Measurements from ENCODE around the gene ITPR2. TPM values are rescaled to one million over a fixed set of nuclear protein-coding genes. Genes with fewer than 3 reads are reported as not detected.

Gene ITPR2
- total and polyA plus RNA-seq, 4 donors, result 30.9 to 133 (median 73.2) TPM

DNA sequence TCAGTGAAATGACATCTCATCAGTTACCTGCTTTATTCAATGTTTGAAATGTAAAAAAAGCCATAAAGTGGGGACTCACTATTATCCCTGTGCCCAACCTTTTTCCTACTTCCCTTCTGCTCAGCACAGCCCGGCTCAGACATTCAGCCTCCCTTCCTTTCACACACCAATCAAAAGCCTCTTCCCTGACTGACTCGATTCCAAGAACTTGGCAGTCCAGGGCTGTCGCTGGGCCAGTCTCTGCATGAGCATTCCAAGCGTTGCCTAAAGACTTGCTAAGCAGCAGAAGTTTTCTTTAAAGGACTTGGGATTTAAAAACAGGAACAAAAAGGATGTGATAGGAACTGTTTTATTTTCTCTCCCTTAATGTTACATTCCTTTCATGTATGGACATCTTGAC is 22.7 kb downstream of the ITPR2 start:
- WGBS (ENCODE audit: insufficient coverage), result 14% methylated on average over 1 of the region's 4 CpGs
- no peaks in the 10 kb centered on the region for H3K36me3 ChIP-seq (ENCODE audit: control insufficient read depth, insufficient read depth, low read length)
- no peaks in the 10 kb centered on the region for H3K27me3 ChIP-seq (ENCODE audit: control insufficient read depth, insufficient read depth, low read length)
- peaks cover 13% of the 10 kb centered on the region for H3K4me1 ChIP-seq (ENCODE audit: control insufficient read depth, insufficient read depth, low read length)
- no peaks in the 10 kb centered on the region for H3K9me3 ChIP-seq (ENCODE audit: control insufficient read depth, insufficient read depth, low read length)
- DNase-seq (ENCODE audit: low read depth in 4 of 6, low spot score in 6 of 6), result peak in 5 of 6 donors; percentile 72 to 96 (median 79)
- H3K4me3 ChIP-seq (ENCODE audit: low read depth, low read length), result no peak overlapping the region
- H3K27ac ChIP-seq (ENCODE audit: low read depth, low read length), result peak overlapping the region; percentile 87

- H3K27me3 ChIP-seq (ENCODE audit: control insufficient read depth, insufficient read depth, low read length), result no peaks in the 10 kb centered on the region
- peak in 1 of 6 donors; percentile 26 for DNase-seq (ENCODE audit: low read depth in 4 of 6, low spot score in 6 of 6)
- H3K4me1 ChIP-seq (ENCODE audit: control insufficient read depth, insufficient read depth, low read length), result peaks cover 15% of the 10 kb centered on the region
- no peak overlapping the region for H3K4me3 ChIP-seq (ENCODE audit: low read depth, low read length)
- no peaks in the 10 kb centered on the region for H3K9me3 ChIP-seq (ENCODE audit: control insufficient read depth, insufficient read depth, low read length)
- peak overlapping the region; percentile 87 for H3K27ac ChIP-seq (ENCODE audit: low read depth, low read length)
- H3K36me3 ChIP-seq (ENCODE audit: control insufficient read depth, insufficient read depth, low read length), result no peaks in the 10 kb centered on the region
- no CpG with 5 or more reads among the region's 6 CpGs for WGBS (ENCODE audit: insufficient coverage)
Measured at GRCh38 chr12:26809611-26810285, 23.2 kb downstream of the ITPR2 start.

DNA sequence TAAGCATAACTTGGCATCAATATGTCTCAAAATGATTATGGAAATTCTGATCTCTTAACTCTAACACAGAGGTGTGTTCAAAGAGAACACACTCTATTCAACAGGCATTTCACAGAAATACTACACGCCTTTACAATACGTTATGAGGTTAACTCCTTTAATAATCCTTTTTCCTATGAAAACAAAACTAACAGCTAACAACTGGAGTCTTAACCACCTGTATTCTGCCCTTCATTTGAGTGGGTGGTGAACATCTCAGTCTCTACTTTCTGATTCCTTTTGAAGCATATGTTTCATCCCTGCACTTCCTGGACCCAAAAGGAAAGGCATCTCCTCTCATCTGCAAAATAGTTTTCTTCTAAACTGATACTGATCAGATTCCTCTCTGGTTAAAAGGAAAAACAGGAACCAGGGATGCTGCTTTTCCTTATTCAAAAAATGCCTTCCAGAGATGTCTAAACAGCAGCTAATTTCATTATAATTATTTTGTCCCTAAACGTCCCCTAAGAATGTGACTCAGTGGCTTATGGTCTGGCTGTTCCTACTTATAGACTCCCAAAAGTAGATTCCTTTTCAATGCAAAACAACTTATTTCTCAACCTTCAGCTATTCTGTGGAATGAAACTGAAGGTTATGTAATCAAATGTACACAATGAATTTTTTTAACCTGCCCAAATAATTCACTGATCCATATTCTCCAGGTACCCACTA is 24.1 kb downstream of the ITPR2 start:
- Histone ChIP-seq H3K27ac (ENCODE audit: low read depth, low read length) (peak overlapping the region; percentile 87), H3K9me3 (ENCODE audit: control insufficient read depth, insufficient read depth, low read length) (no peaks in the 10 kb centered on the region), H3K4me3 (ENCODE audit: low read depth, low read length) (no peak overlapping the region), H3K27me3 (ENCODE audit: control insufficient read depth, insufficient read depth, low read length) (no peaks in the 10 kb centered on the region), H3K4me1 (ENCODE audit: control insufficient read depth, insufficient read depth, low read length) (peaks cover 14% of the 10 kb centered on the region), H3K36me3 (ENCODE audit: control insufficient read depth, insufficient read depth, low read length) (no peaks in the 10 kb centered on the region)
- DNase-seq (ENCODE audit: low read depth in 4 of 6, low spot score in 6 of 6), result no peak
- WGBS (ENCODE audit: insufficient coverage), result no CpG with 5 or more reads among the region's 3 CpGs

- peaks cover 12% of the 10 kb centered on the region for H3K4me1 ChIP-seq (ENCODE audit: control insufficient read depth, insufficient read depth, low read length)
- no peak for DNase-seq (ENCODE audit: low read depth in 4 of 6, low spot score in 6 of 6)
- no peaks in the 10 kb centered on the region for H3K27me3 ChIP-seq (ENCODE audit: control insufficient read depth, insufficient read depth, low read length)
- no peak overlapping the region for H3K4me3 ChIP-seq (ENCODE audit: low read depth, low read length)
- H3K27ac ChIP-seq (ENCODE audit: low read depth, low read length), result no peak overlapping the region
- WGBS (ENCODE audit: insufficient coverage), result no CpG with 5 or more reads among the region's 1 CpG
- no peaks in the 10 kb centered on the region for H3K36me3 ChIP-seq (ENCODE audit: control insufficient read depth, insufficient read depth, low read length)
- H3K9me3 ChIP-seq (ENCODE audit: control insufficient read depth, insufficient read depth, low read length), result no peaks in the 10 kb centered on the region
Measured at GRCh38 chr12:26807292-26807691, 25.7 kb downstream of the ITPR2 start.

DNA sequence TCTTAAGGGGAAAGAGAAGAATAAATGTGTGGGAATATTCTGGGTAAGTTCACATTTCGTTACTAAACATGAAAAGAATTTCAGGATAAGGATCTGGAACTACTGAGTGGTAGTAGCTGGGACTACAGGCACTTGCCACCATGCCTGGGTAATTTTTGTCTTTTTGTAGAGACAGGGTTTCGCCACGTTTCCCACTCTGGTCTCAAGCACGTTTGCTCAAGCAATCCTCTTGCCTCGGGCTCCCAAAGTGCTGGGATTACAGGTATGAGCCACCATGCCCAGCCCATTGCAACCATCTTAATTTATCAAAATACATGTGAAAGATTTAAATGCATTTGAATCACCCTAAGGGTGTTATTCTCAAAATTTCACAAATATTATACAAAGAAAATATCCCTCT is 26.4 kb downstream of the ITPR2 start:
- no peak for DNase-seq (ENCODE audit: low read depth in 4 of 6, low spot score in 6 of 6)
- H3K27me3 ChIP-seq (ENCODE audit: control insufficient read depth, insufficient read depth, low read length), result no peaks in the 10 kb centered on the region
- H3K27ac ChIP-seq (ENCODE audit: low read depth, low read length), result no peak overlapping the region
- H3K9me3 ChIP-seq (ENCODE audit: control insufficient read depth, insufficient read depth, low read length), result no peaks in the 10 kb centered on the region
- no peaks in the 10 kb centered on the region for H3K36me3 ChIP-seq (ENCODE audit: control insufficient read depth, insufficient read depth, low read length)
- peaks cover 12% of the 10 kb centered on the region for H3K4me1 ChIP-seq (ENCODE audit: control insufficient read depth, insufficient read depth, low read length)
- WGBS (ENCODE audit: insufficient coverage), result 100% methylated on average over 1 of the region's 5 CpGs
- no peak overlapping the region for H3K4me3 ChIP-seq (ENCODE audit: low read depth, low read length)

DNA sequence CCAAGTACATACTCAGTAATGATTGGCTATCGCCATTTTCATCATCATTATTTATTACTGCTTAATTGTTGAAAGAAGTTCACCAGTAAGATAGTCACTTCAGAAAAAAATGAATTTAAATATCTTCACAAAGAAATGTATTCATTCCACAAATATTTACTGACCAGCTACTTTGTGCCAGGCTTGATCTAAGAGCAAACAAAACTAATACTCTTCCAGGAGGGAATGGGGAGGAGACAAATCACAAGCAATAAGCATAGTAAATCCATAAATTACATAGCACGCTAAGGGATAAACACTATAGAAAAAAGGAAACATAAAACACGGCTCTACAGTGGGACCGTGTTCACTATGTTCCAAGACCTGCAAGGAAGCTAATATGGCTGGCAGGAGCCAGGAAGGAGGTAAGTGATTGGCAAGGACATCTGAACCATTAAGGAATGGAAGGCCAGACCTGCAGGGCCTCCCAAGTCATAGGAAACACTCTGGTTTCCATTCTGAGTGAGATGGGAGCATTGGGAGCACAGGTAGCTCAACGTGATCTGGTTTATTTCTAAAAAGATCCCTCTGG is 27.5 kb downstream of the ITPR2 start:
- H3K9me3 ChIP-seq (ENCODE audit: control insufficient read depth, insufficient read depth, low read length), result no peaks in the 10 kb centered on the region
- DNase-seq (ENCODE audit: low read depth in 4 of 6, low spot score in 6 of 6), result no peak
- 87% methylated on average over 3 of the region's 5 CpGs for WGBS (ENCODE audit: insufficient coverage)
- H3K27ac ChIP-seq (ENCODE audit: low read depth, low read length), result no peak overlapping the region
- H3K36me3 ChIP-seq (ENCODE audit: control insufficient read depth, insufficient read depth, low read length), result peaks cover 4% of the 10 kb centered on the region
- no peaks in the 10 kb centered on the region for H3K27me3 ChIP-seq (ENCODE audit: control insufficient read depth, insufficient read depth, low read length)
- H3K4me3 ChIP-seq (ENCODE audit: low read depth, low read length), result no peak overlapping the region
- H3K4me1 ChIP-seq (ENCODE audit: control insufficient read depth, insufficient read depth, low read length), result peaks cover 2% of the 10 kb centered on the region

- Histone ChIP-seq H3K4me3 (ENCODE audit: low read depth, low read length) (no peak overlapping the region), H3K36me3 (ENCODE audit: control insufficient read depth, insufficient read depth, low read length) (peaks cover 4% of the 10 kb centered on the region), H3K27me3 (ENCODE audit: control insufficient read depth, insufficient read depth, low read length) (no peaks in the 10 kb centered on the region), H3K4me1 (ENCODE audit: control insufficient read depth, insufficient read depth, low read length) (peaks cover 2% of the 10 kb centered on the region), H3K27ac (ENCODE audit: low read depth, low read length) (peak overlapping the region; percentile 35), H3K9me3 (ENCODE audit: control insufficient read depth, insufficient read depth, low read length) (no peaks in the 10 kb centered on the region)
- WGBS (ENCODE audit: insufficient coverage), result no CpG with 5 or more reads among the region's 2 CpGs
- peak in 2 of 6 donors; percentile 34 to 53 for DNase-seq (ENCODE audit: low read depth in 4 of 6, low spot score in 6 of 6)
Measured at GRCh38 chr12:26803552-26803951, 29.4 kb downstream of the ITPR2 start.

DNA sequence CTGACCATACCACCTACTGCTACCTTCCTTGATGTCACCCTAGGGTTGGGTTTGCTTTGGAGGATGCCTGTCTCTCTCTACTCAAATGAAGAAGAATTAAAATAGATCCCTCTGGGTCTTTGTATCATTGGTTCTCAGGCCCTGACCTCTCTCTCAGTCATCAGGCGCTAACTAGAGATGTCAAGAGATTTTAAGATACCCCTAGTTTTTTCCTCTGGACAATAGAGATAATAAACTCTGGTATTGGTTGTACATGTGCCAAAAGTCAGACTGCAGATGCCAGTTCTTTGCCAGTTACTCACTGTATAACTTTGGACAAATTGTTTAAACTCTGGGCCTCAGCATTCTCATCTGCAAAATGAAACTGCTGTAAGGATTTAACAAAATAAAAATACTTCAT is 31.5 kb downstream of the ITPR2 start:
- Histone ChIP-seq H3K36me3 (ENCODE audit: control insufficient read depth, insufficient read depth, low read length) (peaks cover 4% of the 10 kb centered on the region), H3K4me3 (ENCODE audit: low read depth, low read length) (no peak overlapping the region), H3K27me3 (ENCODE audit: control insufficient read depth, insufficient read depth, low read length) (no peaks in the 10 kb centered on the region), H3K4me1 (ENCODE audit: control insufficient read depth, insufficient read depth, low read length) (peaks cover 2% of the 10 kb centered on the region), H3K27ac (ENCODE audit: low read depth, low read length) (no peak overlapping the region), H3K9me3 (ENCODE audit: control insufficient read depth, insufficient read depth, low read length) (no peaks in the 10 kb centered on the region)
- WGBS (ENCODE audit: insufficient coverage), result no CpG with 5 or more reads among the region's 1 CpG
- DNase-seq (ENCODE audit: low read depth in 4 of 6, low spot score in 6 of 6), result no peak

DNA sequence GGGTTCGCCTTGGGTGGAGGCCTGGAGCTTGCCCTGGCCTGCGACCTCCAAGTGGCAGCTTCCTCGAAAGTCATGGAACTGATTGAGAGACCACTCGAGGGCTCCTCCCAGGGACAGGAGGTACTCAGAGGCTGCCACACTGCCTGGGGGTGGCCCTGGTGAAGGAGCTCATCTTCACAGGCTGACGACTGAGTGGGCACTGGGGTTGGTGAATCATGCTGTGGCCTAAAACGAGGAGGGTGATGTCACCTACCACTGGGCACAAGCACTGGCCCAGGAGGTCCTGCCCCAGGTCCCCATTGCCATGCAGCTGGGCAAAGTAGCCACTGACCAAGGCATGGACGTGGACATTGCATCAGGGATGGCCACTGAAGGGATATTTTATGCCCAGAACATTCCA is 32.1 kb downstream of the ITPR2 start:
- peaks cover 4% of the 10 kb centered on the region for H3K36me3 ChIP-seq (ENCODE audit: control insufficient read depth, insufficient read depth, low read length)
- no peak overlapping the region for H3K27ac ChIP-seq (ENCODE audit: low read depth, low read length)
- 91% methylated on average over 7 of the region's 7 CpGs for whole genome bisulfite sequencing (ENCODE audit: insufficient coverage)
- H3K9me3 ChIP-seq (ENCODE audit: control insufficient read depth, insufficient read depth, low read length), result no peaks in the 10 kb centered on the region
- no peak for DNase-seq (ENCODE audit: low read depth in 4 of 6, low spot score in 6 of 6)
- no peak overlapping the region for H3K4me3 ChIP-seq (ENCODE audit: low read depth, low read length)
- peaks cover 2% of the 10 kb centered on the region for H3K4me1 ChIP-seq (ENCODE audit: control insufficient read depth, insufficient read depth, low read length)
- H3K27me3 ChIP-seq (ENCODE audit: control insufficient read depth, insufficient read depth, low read length), result no peaks in the 10 kb centered on the region

DNA sequence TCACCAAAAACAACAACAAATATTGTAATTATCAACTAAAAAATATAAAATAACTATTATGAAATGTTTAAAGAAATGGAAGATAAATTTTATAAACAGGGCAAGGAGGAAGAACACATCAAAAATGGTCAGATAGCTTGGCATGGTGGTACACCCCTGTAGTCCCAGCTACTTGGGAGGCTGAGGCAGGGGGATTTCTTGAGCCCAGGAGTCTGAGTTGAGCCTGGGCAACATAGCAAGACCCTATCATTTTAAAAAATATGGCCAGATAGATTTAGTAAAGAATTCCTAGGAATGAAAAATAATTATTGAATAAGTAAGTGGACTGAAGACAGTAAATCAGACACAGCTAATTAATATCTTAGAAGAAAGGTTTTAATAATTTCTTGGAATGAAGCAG is 32.6 kb downstream of the ITPR2 start:
- Histone ChIP-seq H3K27me3 (ENCODE audit: control insufficient read depth, insufficient read depth, low read length) (no peaks in the 10 kb centered on the region), H3K9me3 (ENCODE audit: control insufficient read depth, insufficient read depth, low read length) (no peaks in the 10 kb centered on the region), H3K27ac (ENCODE audit: low read depth, low read length) (peak overlapping the region; percentile 17), H3K36me3 (ENCODE audit: control insufficient read depth, insufficient read depth, low read length) (peaks cover 4% of the 10 kb centered on the region), H3K4me3 (ENCODE audit: low read depth, low read length) (no peak overlapping the region), H3K4me1 (ENCODE audit: control insufficient read depth, insufficient read depth, low read length) (peaks cover 6% of the 10 kb centered on the region)
- DNase-seq (ENCODE audit: low read depth in 4 of 6, low spot score in 6 of 6), result no peak
